ENCODE data around the gene APBA1. TPM values are rescaled to one million over a fixed set of nuclear protein-coding genes. Genes with fewer than 3 reads are reported as not detected.

APBA1 gene
- total and polyA plus RNA-seq, 8 donors = 2.4 to 17.9 (median 11.4) TPM

DNA sequence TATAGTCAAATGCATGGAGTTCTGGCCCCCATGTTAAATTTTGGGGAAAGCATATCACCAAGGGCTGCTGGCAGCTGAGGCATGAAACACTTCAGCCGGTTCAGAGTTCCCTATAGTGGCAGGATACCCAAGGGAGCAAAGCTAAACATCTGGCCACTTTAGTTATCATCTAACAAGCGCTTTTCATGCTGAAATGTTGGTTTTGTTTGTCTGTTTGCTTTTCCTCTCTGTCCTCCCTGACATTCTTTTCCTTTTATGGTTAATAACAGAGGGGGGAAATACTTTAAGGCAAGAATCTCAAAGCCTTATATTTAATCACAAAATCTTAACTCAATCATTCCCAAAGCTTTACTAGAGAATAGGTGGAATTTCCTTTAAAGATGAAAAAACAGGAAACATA, 11.9 kb downstream of the APBA1 start:
- Histone ChIP-seq H3K27ac (no peak overlapping the region), H3K27me3 (no peaks in the 10 kb centered on the region), H3K36me3 (no peaks in the 10 kb centered on the region), H3K4me3 (no peak overlapping the region), H3K4me1 (no peaks in the 10 kb centered on the region), H3K9me3 (no peaks in the 10 kb centered on the region)
- intact Hi-C loops (cut with DNase I) = no loop called here
- ATAC-seq (no peak), DNase-seq (no peak)
- TF ChIP-seq, protein P1, sequence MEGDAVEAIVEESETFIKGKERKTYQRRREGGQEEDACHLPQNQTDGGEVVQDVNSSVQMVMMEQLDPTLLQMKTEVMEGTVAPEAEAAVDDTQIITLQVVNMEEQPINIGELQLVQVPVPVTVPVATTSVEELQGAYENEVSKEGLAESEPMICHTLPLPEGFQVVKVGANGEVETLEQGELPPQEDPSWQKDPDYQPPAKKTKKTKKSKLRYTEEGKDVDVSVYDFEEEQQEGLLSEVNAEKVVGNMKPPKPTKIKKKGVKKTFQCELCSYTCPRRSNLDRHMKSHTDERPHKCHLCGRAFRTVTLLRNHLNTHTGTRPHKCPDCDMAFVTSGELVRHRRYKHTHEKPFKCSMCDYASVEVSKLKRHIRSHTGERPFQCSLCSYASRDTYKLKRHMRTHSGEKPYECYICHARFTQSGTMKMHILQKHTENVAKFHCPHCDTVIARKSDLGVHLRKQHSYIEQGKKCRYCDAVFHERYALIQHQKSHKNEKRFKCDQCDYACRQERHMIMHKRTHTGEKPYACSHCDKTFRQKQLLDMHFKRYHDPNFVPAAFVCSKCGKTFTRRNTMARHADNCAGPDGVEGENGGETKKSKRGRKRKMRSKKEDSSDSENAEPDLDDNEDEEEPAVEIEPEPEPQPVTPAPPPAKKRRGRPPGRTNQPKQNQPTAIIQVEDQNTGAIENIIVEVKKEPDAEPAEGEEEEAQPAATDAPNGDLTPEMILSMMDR (IDR thresholded peaks at IDR 0.05) = no peak

DNA sequence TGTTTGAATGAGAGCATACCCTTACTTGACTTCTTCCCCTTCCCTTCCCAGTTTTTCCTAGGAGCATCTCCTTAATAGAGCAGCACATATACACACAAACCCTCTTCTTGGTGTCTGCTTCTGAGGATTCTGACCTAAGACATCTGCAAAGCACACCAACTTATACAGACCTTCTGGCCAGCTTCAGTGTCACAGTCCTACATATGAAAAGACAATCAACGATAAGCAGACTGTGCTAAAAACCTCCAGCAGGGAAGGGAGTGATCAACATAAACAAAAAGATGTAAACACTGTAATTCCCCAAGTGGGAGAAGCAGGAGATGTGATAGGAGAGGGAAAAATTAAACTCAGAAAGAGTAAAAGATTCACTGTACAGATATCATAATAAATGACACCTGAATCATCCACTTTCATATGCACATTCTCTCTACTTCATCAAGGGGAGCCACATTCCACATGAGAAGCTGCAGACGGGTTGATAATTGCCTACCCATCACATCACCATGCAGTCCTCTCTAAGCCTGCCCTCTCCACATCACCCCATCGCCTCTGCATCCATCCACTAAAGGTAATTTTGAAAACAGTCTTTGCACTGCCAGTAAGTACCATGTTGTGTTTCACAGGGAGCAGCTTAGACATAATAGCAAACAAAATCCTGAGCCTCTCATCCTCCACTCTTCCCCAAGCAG, 13.0 kb downstream of the APBA1 start:
- no peaks in the 10 kb centered on the region for H3K9me3 ChIP-seq
- H3K4me1 ChIP-seq = no peaks in the 10 kb centered on the region
- no peaks in the 10 kb centered on the region for H3K36me3 ChIP-seq
- H3K4me3 ChIP-seq = no peak overlapping the region
- H3K27me3 ChIP-seq = no peaks in the 10 kb centered on the region
- H3K27ac ChIP-seq = no peak overlapping the region
- DNase-seq (no peak), ATAC-seq (no peak)
- TF ChIP-seq, protein P1 (IDR thresholded peaks at IDR 0.05) = no peak
- intact Hi-C loops (cut with DNase I) = no loop called here

DNA sequence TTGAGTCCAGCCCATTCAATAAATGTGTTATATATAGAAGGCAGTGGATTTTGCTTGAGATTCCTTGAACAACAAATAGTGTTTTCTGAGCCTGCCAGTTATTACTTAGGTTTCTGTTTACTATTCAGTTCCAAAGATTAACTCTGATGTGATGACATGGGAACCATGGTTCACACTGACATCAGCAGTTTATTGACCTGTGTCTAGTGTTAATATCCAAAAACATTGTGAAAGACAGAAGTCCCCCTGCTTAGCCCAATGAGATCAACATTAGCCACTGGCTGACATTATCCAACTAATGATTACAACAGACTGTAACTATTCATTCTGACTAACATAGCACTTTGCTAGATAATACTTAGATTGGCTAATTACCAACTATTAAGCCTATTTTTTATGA, 14.9 kb downstream of the APBA1 start:
- TF ChIP-seq, protein P1 (IDR thresholded peaks at IDR 0.05) = no peak
- intact Hi-C loops (cut with DNase I) = no loop called here
- no peaks in the 10 kb centered on the region for H3K9me3 ChIP-seq
- H3K4me3 ChIP-seq = no peak overlapping the region
- no peaks in the 10 kb centered on the region for H3K27me3 ChIP-seq
- no peaks in the 10 kb centered on the region for H3K36me3 ChIP-seq
- ATAC-seq = no peak
- H3K27ac ChIP-seq = no peak overlapping the region
- no peaks in the 10 kb centered on the region for H3K4me1 ChIP-seq
- DNase-seq = no peak

DNA sequence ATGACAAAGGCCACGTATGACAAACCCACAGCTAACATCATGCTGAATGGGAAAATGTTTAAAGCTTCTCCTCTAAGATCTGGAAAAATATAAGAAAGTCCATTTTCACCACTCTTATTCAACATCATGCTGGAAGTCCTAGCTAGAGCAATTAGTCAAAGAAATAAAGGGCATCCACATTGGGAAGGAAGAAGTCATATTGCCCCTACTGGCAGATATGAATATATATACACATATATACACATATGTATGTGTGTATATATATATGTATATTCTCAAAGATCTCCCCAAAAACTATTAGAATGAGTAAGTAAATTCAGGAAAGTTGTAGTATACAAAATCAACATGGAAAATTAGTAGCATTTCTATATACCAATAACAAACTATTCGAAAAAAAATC, 17.1 kb downstream of the APBA1 start:
- Histone ChIP-seq H3K27me3 (no peaks in the 10 kb centered on the region), H3K4me3 (no peak overlapping the region), H3K9me3 (no peaks in the 10 kb centered on the region), H3K27ac (no peak overlapping the region), H3K4me1 (no peaks in the 10 kb centered on the region), H3K36me3 (no peaks in the 10 kb centered on the region)
- no peak for ATAC-seq
- no peak for DNase-seq
- intact Hi-C loops (cut with DNase I) = no loop called here
- TF ChIP-seq, protein P1 (IDR thresholded peaks at IDR 0.05) = no peak

DNA sequence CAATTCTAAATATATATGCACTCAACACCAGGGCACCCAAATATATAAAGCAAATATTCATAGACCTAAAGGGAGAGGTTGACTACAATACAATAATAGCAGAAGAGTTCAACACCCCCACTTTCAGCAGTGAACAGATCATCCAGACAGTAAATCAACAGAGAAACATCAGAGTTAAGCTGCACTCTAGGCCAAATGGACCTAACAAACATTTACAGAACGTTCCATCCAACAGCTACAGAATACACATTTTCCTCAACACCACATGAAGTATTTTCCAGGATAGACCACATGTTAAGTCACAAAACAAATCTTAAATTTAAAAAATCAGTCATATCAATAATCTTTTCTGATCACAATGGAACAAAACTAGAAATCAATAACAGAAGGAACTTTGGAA, 18.9 kb downstream of the APBA1 start:
- no peak for ATAC-seq
- TF ChIP-seq, protein P1 (IDR thresholded peaks at IDR 0.05) = no peak
- DNase-seq = no peak
- no peaks in the 10 kb centered on the region for H3K27me3 ChIP-seq
- no peak overlapping the region for H3K4me3 ChIP-seq
- intact Hi-C loops (cut with DNase I) = no loop called here
- H3K9me3 ChIP-seq = no peaks in the 10 kb centered on the region
- H3K4me1 ChIP-seq = no peaks in the 10 kb centered on the region
- H3K36me3 ChIP-seq = no peaks in the 10 kb centered on the region
- no peak overlapping the region for H3K27ac ChIP-seq
